Immature natural killer cell (primary cell): ENCODE results near the gene LMX1A. TPM values are rescaled to one million over a fixed set of nuclear protein-coding genes. Genes with fewer than 3 reads are reported as not detected.

Experiments
- DNase-seq, 3 donors: peaks; one replicate each; pipeline ENCODE4 v3.0.0; 2022; ENCODE audit warnings: mixed read lengths in 1 of 3
- H3K27ac Mint-ChIP-seq, 6 donors: one replicate each; pipeline ENCODE4 v1.8.0; 2020; ENCODE audit warnings: mixed read lengths in 6 of 6, mild to moderate bottlenecking in 5 of 6, inconsistent platforms in 4 of 6, moderate library complexity in 3 of 6
- H3K27me3 Mint-ChIP-seq, 3 donors: one replicate each; pipeline ENCODE4 v1.8.0; 2020 to 2021; ENCODE audit warnings: low read depth in 3 of 3, mild to moderate bottlenecking in 3 of 3, mixed read lengths in 3 of 3, moderate library complexity in 3 of 3, inconsistent platforms in 1 of 3
- H3K36me3 Mint-ChIP-seq, 3 donors: one replicate each; pipeline ENCODE4 v1.8.0; 2020; ENCODE audit warnings: mixed read lengths in 3 of 3, inconsistent platforms in 2 of 3, mild to moderate bottlenecking in 2 of 3
- H3K4me1 Mint-ChIP-seq, 2 donors: one replicate each; pipeline ENCODE4 v1.8.0; 2020; ENCODE audit warnings: inconsistent platforms in 2 of 2, mild to moderate bottlenecking in 2 of 2, mixed read lengths in 2 of 2, moderate library complexity in 1 of 2
- H3K4me3 Mint-ChIP-seq, 5 donors: one replicate each; pipeline ENCODE4 v1.8.0; 2020; ENCODE audit warnings: mild to moderate bottlenecking in 5 of 5, mixed read lengths in 5 of 5, inconsistent platforms in 3 of 5, moderate library complexity in 3 of 5
- H3K9me3 Mint-ChIP-seq, 6 donors: one replicate each; pipeline ENCODE4 v1.8.0; 2020; ENCODE audit warnings: mild to moderate bottlenecking in 6 of 6, mixed read lengths in 6 of 6, inconsistent platforms in 4 of 6, moderate library complexity in 3 of 6
- polyA plus RNA-seq, 3 donors: library from polyadenylated mRNA; unstranded; fragments of 300-500 nt; fragmentation: Illumina TruSeq; gene quantifications; one replicate each; pipeline ENCODE4 v1.2.3, GENCODE V29; 2021

LMX1A gene
- polyA plus RNA-seq, 3 donors from 2014 or later: not detected

- no peak overlapping the region for H3K27ac Mint-ChIP-seq
- no peak overlapping the region for H3K4me3 Mint-ChIP-seq
- H3K4me1 Mint-ChIP-seq: no peaks in the 10 kb centered on the region
- peaks cover 2 to 9% (median 7%) of the 10 kb centered on the region in 3 donors for H3K27me3 Mint-ChIP-seq
- H3K36me3 Mint-ChIP-seq: no peaks in the 10 kb centered on the region
- peaks cover 0 to 2% (median 0%) of the 10 kb centered on the region in 6 donors for H3K9me3 Mint-ChIP-seq
- DNase-seq: no peak
These were observed 101.5 kb downstream of the LMX1A start for GRCh38 chr1:165254896-165255625.

- no peak overlapping the region for H3K4me3 Mint-ChIP-seq
- peaks cover 0 to 3% (median 0%) of the 10 kb centered on the region in 6 donors for H3K9me3 Mint-ChIP-seq
- H3K36me3 Mint-ChIP-seq: no peaks in the 10 kb centered on the region
- peaks cover 2 to 9% (median 6%) of the 10 kb centered on the region in 3 donors for H3K27me3 Mint-ChIP-seq
- H3K27ac Mint-ChIP-seq: no peak overlapping the region
- no peak for DNase-seq
- H3K4me1 Mint-ChIP-seq: no peaks in the 10 kb centered on the region
These were observed 102.1 kb downstream of the LMX1A start for GRCh38 chr1:165254376-165254775.

- peaks cover 2 to 9% (median 5%) of the 10 kb centered on the region in 3 donors for H3K27me3 Mint-ChIP-seq
- H3K9me3 Mint-ChIP-seq: peaks cover 0 to 5% (median 0%) of the 10 kb centered on the region in 6 donors
- H3K27ac Mint-ChIP-seq: no peak overlapping the region
These were observed 102.7 kb downstream of the LMX1A start for GRCh38 chr1:165253818-165254254.

GRCh38 chr1:165248969-165249571 is 107.4 kb downstream of the LMX1A start:
- no peak overlapping the region for H3K4me3 Mint-ChIP-seq
- H3K27ac Mint-ChIP-seq: no peak overlapping the region
- DNase-seq: no peak
- peaks cover 0 to 2% (median 2%) of the 10 kb centered on the region in 3 donors for H3K27me3 Mint-ChIP-seq
- H3K4me1 Mint-ChIP-seq: no peaks in the 10 kb centered on the region
- H3K9me3 Mint-ChIP-seq: peaks cover 0 to 2% (median 0%) of the 10 kb centered on the region in 6 donors
- H3K36me3 Mint-ChIP-seq: no peaks in the 10 kb centered on the region

More at GRCh38 chr1:165253818-165254254, 102.7 kb downstream of the LMX1A start:
- no peak for DNase-seq
- no peaks in the 10 kb centered on the region for H3K4me1 Mint-ChIP-seq
- no peaks in the 10 kb centered on the region for H3K36me3 Mint-ChIP-seq
- H3K4me3 Mint-ChIP-seq: no peak overlapping the region

GRCh38 chr1:165241952-165242351 is 114.6 kb downstream of the LMX1A start:
- no peaks in the 10 kb centered on the region for H3K36me3 Mint-ChIP-seq
- no peak overlapping the region for H3K4me3 Mint-ChIP-seq
- H3K27me3 Mint-ChIP-seq: peaks cover 3 to 15% (median 4%) of the 10 kb centered on the region in 3 donors
- no peak for DNase-seq
- H3K4me1 Mint-ChIP-seq: no peaks in the 10 kb centered on the region
- no peak overlapping the region for H3K27ac Mint-ChIP-seq
- H3K9me3 Mint-ChIP-seq: peaks cover 0 to 2% (median 0%) of the 10 kb centered on the region in 6 donors

GRCh38 chr1:165241321-165241720 is 115.2 kb downstream of the LMX1A start:
- no peaks in the 10 kb centered on the region for H3K4me1 Mint-ChIP-seq
- H3K27me3 Mint-ChIP-seq: peaks cover 4 to 17% (median 8%) of the 10 kb centered on the region in 3 donors
- no peak for DNase-seq
- H3K4me3 Mint-ChIP-seq: no peak overlapping the region
- H3K36me3 Mint-ChIP-seq: no peaks in the 10 kb centered on the region
- H3K27ac Mint-ChIP-seq: no peak overlapping the region
- H3K9me3 Mint-ChIP-seq: peaks cover 0 to 2% (median 0%) of the 10 kb centered on the region in 6 donors

- Mint-ChIP-seq H3K36me3 (no peaks in the 10 kb centered on the region), H3K4me1 (no peaks in the 10 kb centered on the region), H3K27me3 (peaks cover 6 to 18% (median 15%) of the 10 kb centered on the region in 3 donors), H3K4me3 (no peak overlapping the region), H3K9me3 (peaks cover 0 to 6% (median under 1%) of the 10 kb centered on the region in 6 donors), H3K27ac (no peak overlapping the region)
- DNase-seq: no peak
These were observed 116.0 kb downstream of the LMX1A start for GRCh38 chr1:165240492-165240891.

GRCh38 chr1:165239873-165240272 is 116.6 kb downstream of the LMX1A start:
- Mint-ChIP-seq H3K27ac (no peak overlapping the region), H3K4me3 (no peak overlapping the region), H3K9me3 (peaks cover 0 to 6% (median 2%) of the 10 kb centered on the region in 6 donors), H3K27me3 (peaks cover 6 to 22% (median 15%) of the 10 kb centered on the region in 3 donors), H3K4me1 (no peaks in the 10 kb centered on the region), H3K36me3 (peaks cover 0 to 3% (median 0%) of the 10 kb centered on the region in 3 donors)
- DNase-seq: no peak

- peaks cover 0 to 4% (median 0%) of the 10 kb centered on the region in 3 donors for H3K36me3 Mint-ChIP-seq
- H3K27ac Mint-ChIP-seq: no peak overlapping the region
- no peak for DNase-seq
- peaks cover 4 to 29% (median 16%) of the 10 kb centered on the region in 3 donors for H3K27me3 Mint-ChIP-seq
- H3K9me3 Mint-ChIP-seq: peaks cover 0 to 6% (median 3%) of the 10 kb centered on the region in 6 donors
- no peaks in the 10 kb centered on the region for H3K4me1 Mint-ChIP-seq
- H3K4me3 Mint-ChIP-seq: peak overlapping the region in 1 of 5 donors; percentile 28
These were observed 120.7 kb downstream of the LMX1A start for GRCh38 chr1:165235777-165236291.

GRCh38 chr1:165235155-165235776 is 121.2 kb downstream of the LMX1A start:
- no peak for DNase-seq
- Mint-ChIP-seq H3K36me3 (peaks cover 0 to 4% (median 0%) of the 10 kb centered on the region in 3 donors), H3K9me3 (peaks cover 0 to 6% (median 3%) of the 10 kb centered on the region in 6 donors), H3K27ac (no peak overlapping the region), H3K4me3 (no peak overlapping the region), H3K4me1 (no peaks in the 10 kb centered on the region), H3K27me3 (peaks cover 4 to 29% (median 16%) of the 10 kb centered on the region in 3 donors)

GRCh38 chr1:165234149-165234548 is 122.4 kb downstream of the LMX1A start:
- H3K36me3 Mint-ChIP-seq: peaks cover 0 to 4% (median 0%) of the 10 kb centered on the region in 3 donors
- peaks cover 0 to 6% (median 3%) of the 10 kb centered on the region in 6 donors for H3K9me3 Mint-ChIP-seq
- H3K4me3 Mint-ChIP-seq: no peak overlapping the region
- DNase-seq: no peak
- no peaks in the 10 kb centered on the region for H3K4me1 Mint-ChIP-seq
- H3K27me3 Mint-ChIP-seq: peaks cover 4 to 31% (median 16%) of the 10 kb centered on the region in 3 donors
- no peak overlapping the region for H3K27ac Mint-ChIP-seq

GRCh38 chr1:165228676-165229075 is 127.8 kb downstream of the LMX1A start:
- peaks cover 0 to 7% (median 0%) of the 10 kb centered on the region in 6 donors for H3K9me3 Mint-ChIP-seq
- H3K36me3 Mint-ChIP-seq: no peaks in the 10 kb centered on the region
- no peaks in the 10 kb centered on the region for H3K4me1 Mint-ChIP-seq
- DNase-seq: no peak
- no peak overlapping the region for H3K27ac Mint-ChIP-seq
- H3K27me3 Mint-ChIP-seq: peaks cover 0 to 10% (median 0%) of the 10 kb centered on the region in 3 donors
- no peak overlapping the region for H3K4me3 Mint-ChIP-seq

- no peak overlapping the region for H3K27ac Mint-ChIP-seq
These were observed 128.3 kb downstream of the LMX1A start for GRCh38 chr1:165228111-165228655.

More at GRCh38 chr1:165228111-165228655, 128.3 kb downstream of the LMX1A start:
- peaks cover 0 to 7% (median 0%) of the 10 kb centered on the region in 6 donors for H3K9me3 Mint-ChIP-seq
- DNase-seq: no peak
- H3K4me3 Mint-ChIP-seq: no peak overlapping the region
- H3K36me3 Mint-ChIP-seq: no peaks in the 10 kb centered on the region
- H3K4me1 Mint-ChIP-seq: no peaks in the 10 kb centered on the region
- peaks cover 0 to 8% (median 0%) of the 10 kb centered on the region in 3 donors for H3K27me3 Mint-ChIP-seq
